CD4-positive, alpha-beta T cell treated with Interferon alpha-2 for 1 hour (primary cell): ENCODE results near the gene ZNF664.

Experiments used
- DNase-seq, 2 donors: peaks; one replicate each; pipeline ENCODE4 v3.0.0-alpha.2; 2020 to 2022

ZNF664 gene

DNA sequence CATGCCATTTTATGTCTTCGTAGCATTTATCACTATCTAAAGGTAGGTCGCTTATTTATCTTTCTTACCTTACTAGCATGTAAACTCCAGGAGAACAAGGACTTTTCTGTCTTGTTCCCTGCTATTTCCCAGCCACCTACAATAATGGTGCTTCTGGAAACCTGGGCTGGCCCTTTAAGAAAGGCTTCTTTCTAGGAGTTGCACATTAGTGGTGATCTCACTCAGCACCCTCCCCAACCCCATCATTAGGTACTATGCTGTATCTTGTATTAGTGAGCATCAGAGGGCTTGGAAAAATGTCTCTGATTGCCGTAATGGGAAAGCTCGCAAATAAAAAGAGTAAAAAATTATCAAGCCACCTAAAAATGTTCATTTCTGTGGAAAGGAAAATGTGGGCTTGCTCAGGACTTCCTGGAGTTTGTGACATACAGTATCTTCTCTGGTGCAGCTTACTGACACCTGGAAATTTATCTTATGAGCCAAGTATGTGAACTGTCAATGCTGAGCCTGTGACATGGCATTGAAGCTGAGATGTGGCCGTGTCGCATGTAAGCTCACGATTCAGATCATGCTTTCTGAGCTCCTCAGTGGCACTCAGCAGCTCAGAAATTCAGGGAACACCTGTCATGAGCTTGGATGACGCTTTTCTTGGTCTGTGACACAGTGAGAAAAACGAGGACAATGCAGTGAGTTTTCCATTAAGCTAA, 12.8 kb upstream of the ZNF664 start:
- DNase-seq, result no peak

DNA sequence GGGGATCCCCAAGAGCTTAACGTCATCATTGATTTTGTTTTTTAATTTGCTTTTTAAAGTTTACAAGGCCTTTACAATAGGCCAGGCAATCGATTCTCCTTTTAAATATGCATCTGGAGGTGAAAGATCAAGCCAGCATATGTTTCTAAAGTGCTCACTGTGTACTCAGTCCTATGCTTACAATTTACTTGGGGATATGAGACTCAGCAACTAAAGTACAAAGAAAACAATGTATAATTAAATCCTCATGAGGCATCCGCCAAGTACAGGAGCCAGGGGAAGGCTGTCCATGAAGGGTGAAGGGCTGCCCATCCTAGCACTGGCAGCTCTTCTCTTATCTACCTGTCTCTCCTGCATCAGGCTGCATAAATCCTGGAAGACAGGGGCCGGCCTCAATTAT, 12.2 kb upstream of the ZNF664 start:
- no peak for DNase-seq

GRCh38 chr12:123961585-123962345, 11.2 kb upstream of the ZNF664 start:
- no peak for DNase-seq

GRCh38 chr12:123962513-123962912, 10.5 kb upstream of the ZNF664 start:
- no peak for DNase-seq

DNA sequence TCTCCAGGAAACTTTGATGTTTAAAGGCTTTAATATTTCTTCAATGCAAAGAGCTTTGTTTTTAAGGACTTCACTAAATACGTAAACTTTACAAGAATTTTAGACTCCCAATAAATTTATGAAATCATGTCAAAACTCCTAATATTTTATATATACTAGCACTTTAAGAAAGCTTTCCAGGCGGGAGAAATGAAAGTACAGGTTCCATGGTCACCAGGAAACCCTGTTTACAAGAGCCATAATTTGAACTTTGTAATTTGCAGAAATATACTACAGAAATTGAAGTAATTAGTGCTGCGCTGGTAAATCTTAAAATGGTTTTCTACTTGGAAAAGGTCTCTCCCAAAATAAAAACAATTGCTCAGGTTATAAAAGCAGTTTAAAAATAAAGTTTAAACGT, 9.2 kb upstream of the ZNF664 start:
- DNase-seq, result no peak

GRCh38 chr12:123965382-123965781, 7.6 kb upstream of the ZNF664 start:
- no peak for DNase-seq

DNA sequence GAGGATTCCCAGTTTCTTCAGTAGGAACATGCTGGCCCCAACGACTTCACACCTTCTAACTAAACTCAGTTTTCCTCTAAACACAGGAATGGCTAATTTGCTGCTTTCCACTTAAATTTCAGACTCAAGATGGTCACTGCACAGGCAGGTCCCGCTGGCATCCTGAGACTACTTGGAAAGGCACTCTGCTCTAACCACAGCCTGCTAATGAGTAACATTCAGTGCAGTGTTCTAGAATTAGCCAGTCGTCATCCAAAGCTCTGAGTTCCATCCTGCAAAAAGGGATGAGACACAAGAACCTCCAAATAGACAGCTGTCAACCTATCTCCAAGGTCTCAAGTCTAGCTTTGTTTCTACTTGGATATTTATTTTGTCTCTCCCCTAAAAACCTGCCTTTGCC, 6.4 kb upstream of the ZNF664 start:
- DNase-seq, result no peak

GRCh38 chr12:123967121-123967586, 5.9 kb upstream of the ZNF664 start:
- no peak for DNase-seq

- DNase-seq, result no peak
Measured at GRCh38 chr12:123971449-123971769, 1.6 kb upstream of the ZNF664 start.

GRCh38 chr12:123971770-123972456, 1.1 kb upstream of the ZNF664 start:
- DNase-seq, result peak; percentile 5 to 39

- DNase-seq, result peak in 1 of 2 donors; percentile 15
Measured at GRCh38 chr12:123973552-123974341, 732 bp downstream of the ZNF664 start.

DNA sequence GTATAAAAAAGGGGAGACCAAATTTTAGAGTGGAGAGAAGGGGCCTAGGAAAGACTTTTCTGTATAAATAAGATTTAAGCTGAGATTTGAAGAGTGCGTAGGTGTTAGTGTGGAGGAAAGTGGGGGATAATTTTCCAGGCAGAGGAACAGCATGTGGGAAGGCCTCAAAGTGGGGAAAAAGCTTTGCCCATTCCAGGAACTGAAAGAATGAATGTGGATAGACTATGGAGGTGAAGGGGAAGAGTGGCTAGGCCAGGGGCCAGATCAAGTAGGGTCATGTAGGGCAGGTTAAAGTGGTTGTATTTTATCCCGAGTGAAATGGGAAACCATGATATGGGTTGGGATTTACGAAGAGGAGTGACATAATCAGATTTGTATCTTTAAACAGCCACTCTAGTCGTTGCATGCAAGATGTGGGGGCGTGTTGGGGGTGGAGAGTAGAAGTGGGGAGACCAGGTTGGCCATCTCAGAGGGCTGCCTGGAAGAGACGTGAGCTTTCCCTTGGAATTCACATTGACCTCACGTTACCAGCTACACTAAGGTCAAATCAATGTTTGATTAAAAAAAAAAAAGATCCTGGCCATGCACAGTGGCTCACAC, 3.3 kb downstream of the ZNF664 start:
- DNase-seq, result no peak

- DNase-seq, result no peak
Measured at GRCh38 chr12:123979566-123979965, 6.6 kb downstream of the ZNF664 start.

GRCh38 chr12:123982269-123982668, 9.3 kb downstream of the ZNF664 start:
- DNase-seq, result no peak

GRCh38 chr12:123983822-123984485, 10.9 kb downstream of the ZNF664 start:
- DNase-seq, result peak; percentile 53 to 71

DNA sequence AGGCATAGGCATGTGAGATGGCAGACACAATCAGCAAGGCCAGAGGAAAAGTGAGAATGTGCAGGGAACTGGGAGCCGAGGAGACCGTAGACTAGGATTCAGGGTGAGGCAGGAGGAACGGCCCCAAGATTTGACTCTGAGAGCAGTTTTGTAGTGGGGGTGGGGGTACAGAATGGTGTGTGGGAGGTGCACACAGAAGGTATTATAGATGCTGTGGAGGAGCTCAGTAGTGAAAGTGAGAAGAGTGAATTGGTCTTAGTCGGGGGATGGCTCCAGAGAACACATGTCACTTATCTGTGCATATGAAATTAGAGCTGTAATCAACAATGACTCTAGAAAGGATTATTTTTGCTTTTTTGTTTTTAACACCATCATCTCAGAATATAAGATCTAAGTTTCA, 11.9 kb downstream of the ZNF664 start:
- no peak for DNase-seq

DNA sequence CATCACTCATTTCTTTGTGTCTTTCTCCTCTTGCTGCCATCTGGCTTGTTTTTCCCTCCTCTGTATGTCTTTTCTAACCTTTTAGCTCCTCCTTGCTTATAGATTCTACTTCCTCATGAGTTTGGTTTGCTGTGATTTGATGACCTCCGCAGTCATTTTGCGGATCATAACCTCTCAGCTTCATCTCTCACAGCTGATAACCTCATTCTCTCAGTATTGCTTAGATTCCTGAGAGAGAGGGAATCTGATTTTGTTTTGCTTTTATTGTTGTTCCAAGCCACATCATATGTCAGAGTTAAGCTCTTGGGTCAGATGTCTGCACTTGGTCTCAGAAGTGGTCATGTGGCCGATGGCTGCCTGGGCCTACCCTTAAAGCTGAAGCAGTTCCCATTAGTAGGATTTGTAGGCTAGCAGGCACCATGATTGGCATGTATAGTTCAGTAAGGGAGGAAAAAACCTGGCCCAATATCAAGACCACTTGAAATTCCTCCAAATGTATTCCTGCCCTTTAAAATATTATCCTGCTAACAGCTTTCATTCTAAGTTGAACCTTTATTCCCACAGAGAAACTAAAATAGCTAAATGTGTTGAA, 13.5 kb downstream of the ZNF664 start:
- DNase-seq, result no peak

- DNase-seq, result no peak
Measured at GRCh38 chr12:123987022-123987421, 14.0 kb downstream of the ZNF664 start.

- no peak for DNase-seq
Measured at GRCh38 chr12:123989168-123989567, 16.2 kb downstream of the ZNF664 start.

- no peak for DNase-seq
Measured at GRCh38 chr12:123989753-123990152, 16.7 kb downstream of the ZNF664 start.

GRCh38 chr12:123990511-123990910, 17.5 kb downstream of the ZNF664 start:
- no peak for DNase-seq
